Gastrocnemius medialis (tissue), 4 donors: ENCODE measurements around the gene MRPL2. TPM values are rescaled to one million over a fixed set of nuclear protein-coding genes. Genes with fewer than 3 reads are reported as not detected.
A peak's percentile ranks its signal among the peaks of the same experiment; 100 is the strongest.

ENCODE experiments used
- ATAC-seq, 2 donors: fragments of 150-250 bp; one replicate each; pipeline ENCODE4 v1.9.1; 2016
- DNase-seq, 2 donors: peaks; one replicate each; pipeline ENCODE4 v3.0.0-alpha.2; 2019
- H3K27ac ChIP-seq, 4 donors: fragments of 200-600 bp; sonication (generic); 1 replicate in 1 of 4; 2 replicates in 3 of 4; pipeline ENCODE4 v1.5.1; 2016 to 2018; ENCODE audit warnings: mild to moderate bottlenecking in 2 of 4, moderate library complexity in 1 of 4
- H3K27me3 ChIP-seq, 3 donors: fragments of 200-600 bp; sonication (generic) in 2 of 3; 1 replicate in 1 of 3; 2 replicates in 2 of 3; pipeline versions ENCODE4 v1.5.1 to v1.6.0; 2016 to 2019; ENCODE audit warnings: mild to moderate bottlenecking in 1 of 3, moderate library complexity in 1 of 3
- H3K36me3 ChIP-seq, 2 donors: fragments of 200-600 bp; sonication (generic) in 1 of 2; one replicate each; pipeline ENCODE4 v1.5.1; 2017 to 2018
- H3K4me1 ChIP-seq, 2 donors: fragments of 200-600 bp; sonication (generic) in 1 of 2; one replicate each; pipeline ENCODE4 v1.5.1; 2016 to 2017; ENCODE audit warnings: mild to moderate bottlenecking in 2 of 2
- H3K4me3 ChIP-seq, 4 donors: fragments of 200-600 bp; sonication (generic) in 3 of 4; 1 replicate in 1 of 4; 2 replicates in 3 of 4; pipeline ENCODE4 v1.5.1; 2016 to 2019; ENCODE audit warnings: mild to moderate bottlenecking in 2 of 4
- H3K9me3 ChIP-seq, 3 donors: fragments of 200-600 bp; sonication (generic) in 2 of 3; 1 replicate in 1 of 3; 2 replicates in 2 of 3; pipeline ENCODE4 v1.5.1; 2016 to 2019
- CTCF ChIP-seq, 5 experiments: fragments of 450-650 bp in 3 of 5; fragments of 200-600 bp in 2 of 5; sonication (generic) in 2 of 5; IDR thresholded peaks in 4 of 5; conservative IDR thresholded peaks in 1 of 5; 1 replicate in 4 of 5; 2 replicates in 1 of 5; pipeline ENCODE4 v1.5.1; 2016 to 2019; ENCODE audit warnings: antibody characterized with exemption in 5 of 5, mild to moderate bottlenecking in 3 of 5, moderate library complexity in 3 of 5
- POLR2A ChIP-seq, 2 donors: fragments of 450-650 bp; IDR thresholded peaks; one replicate each; pipeline ENCODE4 v1.6.1; 2017; ENCODE audit warnings: antibody characterized with exemption in 2 of 2, mild to moderate bottlenecking in 2 of 2, moderate library complexity in 2 of 2
- in situ Hi-C, 4 donors: fragments of 200-750 bp; cut with MboI; loops; one replicate each; pipeline versions ENCODE4 v1.15.0 to v1.8.0; 2017; ENCODE audit warnings: low sequenced_read_pairs in 4 of 4
- intact Hi-C: fragments of 100-400 bp; cut with DNase I; formaldehyde crosslinking; loops from one replicate; pipeline ENCODE4 v1.15.1; 2023; ENCODE audit warnings: low total_unique reads
- total RNA-seq, 4 donors: library from RNA; depleted of rRNA; stranded (reverse); fragments of >200 nt; gene quantifications; one replicate each; pipeline versions ENCODE4 v1.1.0 to v1.2.3, GENCODE V29; 2016

MRPL2 gene
- total RNA-seq, 4 donors from 2014 or later: 34.1 to 64.9 (median 41.1) TPM

GRCh38 chr6:43016943-43017334 lies 42.3 kb downstream of the MRPL2 start:
- Histone ChIP-seq H3K27ac (peak overlapping the region; percentile 95 to 98 (median 98)), H3K4me3 (peak overlapping the region; percentile 23 to 39 (median 30)), H3K9me3 (no peaks in the 10 kb centered on the region), H3K4me1 (peaks cover 76 to 83% of the 10 kb centered on the region in 2 donors), H3K36me3 (peaks cover 0 to 36% of the 10 kb centered on the region in 2 donors), H3K27me3 (no peaks in the 10 kb centered on the region)
- in situ Hi-C loops (loop anchor here in 1 of 4 donors (10.0 kb wide), 1 partner anchor 452 kb away; the partner anchor contains the start of gene UBR2), intact Hi-C loops (loop anchor here (10.0 kb wide), 2 partner anchors 802 to 1282 kb away; partner anchors contain the start of genes MRPS10 and TFEB)
- DNase-seq (peak in 1 of 2 donors; percentile 49), ATAC-seq (no peak)
- TF ChIP-seq CTCF (IDR thresholded peaks at IDR 0.05 in 4 of 5, conservative IDR thresholded peaks at IDR 0.05 in 1 of 5) (no peak), POLR2A (IDR thresholded peaks at IDR 0.05) (no peak)

GRCh38 chr6:43016176-43016942 lies 42.9 kb downstream of the MRPL2 start:
- intact Hi-C loops: loop anchor here (10.0 kb wide), 2 partner anchors 802 to 1282 kb away; partner anchors contain the start of genes MRPS10 and TFEB
- ATAC-seq (peak; percentile 45 to 63), DNase-seq (peak in 1 of 2 donors; percentile 70)
- Histone ChIP-seq H3K4me1 (peaks cover 76 to 83% of the 10 kb centered on the region in 2 donors), H3K27ac (peak overlapping the region; percentile 95 to 98 (median 98)), H3K9me3 (no peaks in the 10 kb centered on the region), H3K27me3 (no peaks in the 10 kb centered on the region), H3K4me3 (peak overlapping the region; percentile 23 to 39 (median 30)), H3K36me3 (peaks cover 0 to 42% of the 10 kb centered on the region in 2 donors)
- in situ Hi-C loops: loop anchor here in 1 of 4 donors (10.0 kb wide), 1 partner anchor 452 kb away; the partner anchor contains the start of gene UBR2
- no peak for TF ChIP-seq CTCF (IDR thresholded peaks at IDR 0.05 in 4 of 5, conservative IDR thresholded peaks at IDR 0.05 in 1 of 5)
- peak in 1 of 2 donors; percentile 9 for TF ChIP-seq POLR2A (IDR thresholded peaks at IDR 0.05)

- TF ChIP-seq CTCF (IDR thresholded peaks at IDR 0.05 in 4 of 5, conservative IDR thresholded peaks at IDR 0.05 in 1 of 5) (no peak), POLR2A (IDR thresholded peaks at IDR 0.05) (no peak)
- Histone ChIP-seq H3K4me1 (peaks cover 60 to 64% of the 10 kb centered on the region in 2 donors), H3K9me3 (no peaks in the 10 kb centered on the region), H3K4me3 (peak overlapping the region; percentile 77 to 90 (median 80)), H3K27me3 (no peaks in the 10 kb centered on the region), H3K27ac (peak overlapping the region; percentile 95 to 98 (median 98)), H3K36me3 (peaks cover 0 to 53% of the 10 kb centered on the region in 2 donors)
- in situ Hi-C loops (loop anchor here in 1 of 4 donors (10.0 kb wide), 1 partner anchor 450 kb away; the partner anchor contains the start of gene UBR2), intact Hi-C loops (loop anchor here (1.0 to 10.0 kb wide), 5 partner anchors 20 to 1280 kb away; partner anchors contain the start of genes KLC4, MRPL2, MRPS10 and SRF)
- no peak for ATAC-seq
- no peak for DNase-seq
Measured at GRCh38 chr6:43014434-43014909, 44.8 kb downstream of the MRPL2 start.

GRCh38 chr6:43013843-43014433 lies 45.3 kb downstream of the MRPL2 start, which contains the start of the genes KLHDC3 and MEA1:
KLHDC3 (plus strand) TSS chr6:43014249; CDS start chr6:43017193, 2,944 bp downstream.
MEA1 (minus strand) TSS chr6:43013946; CDS start chr6:43013813, 133 bp downstream.
- no peaks in the 10 kb centered on the region for H3K27me3 ChIP-seq
- in situ Hi-C loops (loop anchor here in 1 of 4 donors (10.0 kb wide), 1 partner anchor 449 kb away; the partner anchor contains the start of gene UBR2), intact Hi-C loops (loop anchor here (1.0 to 10.0 kb wide), 7 partner anchors 21 to 1279 kb away; partner anchors contain the start of genes KLC4, MRPL2, MRPS10 and PPP2R5D)
- peak; percentile 94 to 97 for ATAC-seq
- H3K9me3 ChIP-seq: no peaks in the 10 kb centered on the region
- peaks cover 0 to 53% of the 10 kb centered on the region in 2 donors for H3K36me3 ChIP-seq
- H3K4me1 ChIP-seq: peaks cover 54 to 59% of the 10 kb centered on the region in 2 donors
- peak; percentile 100 for DNase-seq
- TF ChIP-seq POLR2A (IDR thresholded peaks at IDR 0.05) (peak; percentile 66), CTCF (IDR thresholded peaks at IDR 0.05 in 4 of 5, conservative IDR thresholded peaks at IDR 0.05 in 1 of 5) (no peak)
- peak within 1 kb of the TSS; percentile 95 to 98 (median 98) for H3K27ac ChIP-seq
- peak within 1 kb of the TSS; percentile 77 to 90 (median 82) for H3K4me3 ChIP-seq
